Activated CD4-positive, alpha-beta T cell treated with anti-CD3 and anti-CD28 coated beads, Interleukin-2, Interleukin-6, amounts not matched to agents 100 ng/mL and 50 ng/mL, durations not matched to agents 16 hours and 8 hours (primary cell): Measurements from ENCODE around the gene FBN3.
"Not testable (repeated sequence)": the region's sequence is repeated elsewhere in the genome, so short reads cannot be mapped to it uniquely, and the experiment has no call there.

Experiments
- DNase-seq: peaks from one replicate; pipeline ENCODE4 v3.0.0-alpha.2; 2020

FBN3 gene

GRCh38 chr19:8149261-8150094 is at the start of gene FBN3:
Gene FBN3, minus strand, starts transcription at chr19:8149592. Its CDS starts 2,112 bp downstream, at chr19:8147480.
- DNase-seq, result no peak

DNA sequence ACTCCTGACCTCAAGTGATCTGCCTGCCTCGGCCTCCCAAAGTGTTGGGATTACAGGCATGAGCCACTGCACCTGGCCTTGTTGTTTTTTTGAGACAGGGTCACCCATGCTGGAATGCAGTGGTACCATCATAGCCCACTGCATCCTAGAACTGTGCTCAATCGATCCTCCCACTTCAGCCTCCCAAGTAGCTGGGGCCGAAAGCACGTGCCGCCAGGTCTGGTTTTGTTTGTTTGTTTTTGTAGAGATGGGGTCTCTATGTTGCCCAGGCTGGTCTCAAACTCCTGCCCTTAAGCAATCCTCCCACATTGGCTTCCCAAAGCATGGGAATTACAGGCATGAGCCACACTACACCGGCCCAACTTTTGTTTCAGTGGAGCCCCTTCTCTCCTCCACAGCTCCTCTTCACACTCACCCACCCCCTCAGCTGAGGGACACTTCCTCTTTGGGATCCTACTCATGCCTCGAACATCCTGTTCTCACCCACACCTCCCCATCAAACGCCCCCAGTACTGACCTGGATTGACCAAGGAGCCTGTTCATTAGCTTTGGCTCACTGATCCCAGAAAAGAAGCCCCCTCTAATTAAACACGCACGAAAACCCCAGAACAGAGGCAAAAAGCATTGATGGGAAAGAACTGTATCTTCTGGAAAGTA is 47.0 kb upstream of the FBN3 start:
- DNase-seq, result no peak

DNA sequence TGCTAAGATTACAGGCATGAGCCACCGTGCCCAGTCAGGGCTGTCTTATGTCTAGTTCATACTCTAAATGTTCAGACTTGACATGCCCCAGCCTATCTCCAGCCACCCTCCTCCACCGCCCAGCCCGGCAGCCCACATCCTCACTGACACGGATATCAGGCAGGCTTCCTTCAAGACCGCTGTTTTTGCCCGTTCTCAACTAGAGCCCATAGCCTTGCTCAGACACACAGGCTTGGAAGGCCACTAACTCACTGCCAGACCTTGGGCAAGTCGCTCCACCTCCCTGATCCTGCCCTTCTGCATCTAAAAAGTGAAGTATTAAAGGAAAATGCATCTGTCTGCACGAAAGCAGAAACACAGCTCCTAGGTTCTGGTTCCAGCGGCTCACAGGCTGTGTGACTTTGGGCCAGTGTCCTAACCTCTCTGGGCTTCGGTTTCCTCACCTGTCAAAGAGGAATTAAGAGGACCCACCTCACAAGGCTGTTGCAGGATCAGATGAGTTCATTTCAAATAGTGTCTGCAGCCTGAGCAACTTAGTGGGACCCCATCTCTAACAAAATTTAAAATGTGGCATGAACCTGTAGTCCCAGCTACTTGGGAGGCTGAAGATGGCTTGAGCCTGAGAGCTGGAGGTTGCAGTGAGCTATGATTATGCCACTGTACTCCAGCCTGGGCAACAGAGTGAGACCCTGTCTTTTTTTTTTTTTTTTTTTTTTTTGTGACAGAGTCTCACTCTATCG is 45.3 kb upstream of the FBN3 start:
- DNase-seq, result peak; percentile 59

DNA sequence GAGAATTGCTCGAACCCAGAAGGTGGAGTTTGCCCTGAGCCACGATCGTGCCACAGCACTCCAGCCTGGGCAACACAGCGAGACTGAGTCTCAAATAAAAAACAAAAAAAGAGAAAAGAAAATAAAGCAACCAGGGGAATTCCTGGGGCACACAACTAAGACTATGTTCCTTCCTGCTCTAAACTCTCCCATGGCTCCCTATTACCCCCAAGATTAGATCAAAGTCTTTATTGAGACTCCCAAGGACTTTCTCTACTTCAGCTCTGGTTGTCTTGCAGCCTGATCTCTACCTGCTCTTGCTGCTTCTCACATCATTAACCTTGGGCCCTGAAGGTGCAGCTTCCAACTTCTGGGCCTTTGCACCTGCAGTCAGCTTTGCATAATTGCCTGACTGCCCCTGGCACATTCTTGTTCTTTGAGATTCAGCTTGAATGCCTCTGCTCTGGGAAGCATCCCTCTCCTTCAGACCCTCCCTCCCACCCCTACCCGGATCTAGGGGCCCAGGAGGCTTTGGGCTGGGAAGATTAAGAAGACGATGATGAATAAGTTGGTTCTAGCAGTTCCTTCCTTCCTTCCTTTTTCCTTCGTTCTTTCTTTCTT is 42.9 kb upstream of the FBN3 start:
- no peak for DNase-seq

DNA sequence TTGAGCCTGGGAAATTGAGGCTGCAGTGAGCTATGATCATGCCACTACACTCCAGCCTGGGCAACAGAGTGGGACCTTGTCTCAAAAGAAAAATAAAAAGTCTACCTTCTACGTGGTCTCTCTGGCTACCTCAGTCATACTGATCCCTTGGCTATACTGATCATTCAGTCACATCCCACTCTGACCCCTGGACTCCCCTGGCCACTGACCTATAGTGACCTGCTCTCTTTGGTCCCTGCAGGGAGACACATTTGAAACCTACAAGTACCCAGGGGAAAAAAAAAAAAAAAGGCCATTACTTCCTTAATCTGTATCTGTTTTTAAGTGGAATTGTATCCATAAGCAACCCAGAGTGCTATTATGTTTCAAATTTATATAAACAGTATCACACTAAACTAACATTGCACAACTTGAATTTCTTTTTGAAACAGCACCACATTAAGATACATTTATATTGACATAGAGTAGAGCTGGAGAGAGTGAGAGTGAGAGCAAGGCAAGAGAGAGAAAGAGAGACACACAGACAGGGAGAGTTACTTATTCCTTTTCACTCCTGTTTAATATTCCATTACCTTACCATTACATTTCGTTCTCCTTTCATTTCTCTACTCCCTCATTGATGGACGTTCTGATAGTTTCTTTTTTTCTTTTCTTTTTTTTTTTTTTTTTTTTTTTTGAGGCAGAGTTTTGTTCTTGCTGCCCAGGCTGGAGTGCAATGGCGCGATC is 36.1 kb upstream of the FBN3 start:
- DNase-seq, result no peak

- DNase-seq, result no peak
These were observed 34.9 kb upstream of the FBN3 start for GRCh38 chr19:8184274-8184673.

- no peak for DNase-seq
These were observed 30.6 kb upstream of the FBN3 start for GRCh38 chr19:8180018-8180417.

DNA sequence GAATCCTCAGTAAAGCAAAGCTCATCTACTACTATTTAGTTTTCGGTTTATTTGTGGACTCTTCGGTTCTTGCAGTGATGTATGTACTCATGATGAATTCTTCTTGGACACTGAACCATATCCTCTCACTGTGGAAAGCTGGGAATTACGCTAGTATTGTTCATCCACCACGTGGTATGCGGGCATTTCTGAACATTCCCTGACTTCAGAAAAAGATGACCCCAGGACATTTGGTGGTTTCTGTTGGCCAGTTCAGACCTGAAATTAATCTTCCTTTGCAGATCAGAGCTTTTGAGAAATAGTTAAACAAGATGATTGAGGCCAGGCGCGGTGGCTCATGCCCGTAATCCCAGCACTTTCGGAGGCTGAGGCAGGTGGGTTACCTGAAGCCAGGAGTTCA is 25.3 kb upstream of the FBN3 start:
- no peak for DNase-seq

DNA sequence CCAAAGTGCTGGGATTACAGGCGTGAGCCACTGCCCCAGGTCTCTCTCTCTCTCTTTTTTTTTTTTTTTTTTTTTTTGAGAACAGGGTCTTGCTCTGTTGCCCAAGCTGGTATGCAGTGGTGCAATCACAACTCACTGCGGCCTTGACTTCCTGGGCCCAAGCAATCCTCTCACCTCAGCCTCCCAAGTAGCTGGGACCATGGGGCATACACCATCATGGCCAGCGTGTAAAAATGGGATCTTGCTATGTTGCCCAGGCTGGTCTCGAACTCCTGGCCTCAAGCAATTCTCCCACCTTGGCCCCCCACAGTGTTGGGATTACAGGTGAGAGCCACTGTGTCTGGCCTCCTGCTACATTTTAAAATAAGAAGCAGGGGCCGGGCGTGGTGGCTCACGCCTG is 19.1 kb upstream of the FBN3 start:
- DNase-seq, result no peak

- no peak for DNase-seq
These were observed 18.6 kb upstream of the FBN3 start for GRCh38 chr19:8167985-8168384.

- DNase-seq, result no peak
These were observed 14.4 kb upstream of the FBN3 start for GRCh38 chr19:8163759-8164158.

DNA sequence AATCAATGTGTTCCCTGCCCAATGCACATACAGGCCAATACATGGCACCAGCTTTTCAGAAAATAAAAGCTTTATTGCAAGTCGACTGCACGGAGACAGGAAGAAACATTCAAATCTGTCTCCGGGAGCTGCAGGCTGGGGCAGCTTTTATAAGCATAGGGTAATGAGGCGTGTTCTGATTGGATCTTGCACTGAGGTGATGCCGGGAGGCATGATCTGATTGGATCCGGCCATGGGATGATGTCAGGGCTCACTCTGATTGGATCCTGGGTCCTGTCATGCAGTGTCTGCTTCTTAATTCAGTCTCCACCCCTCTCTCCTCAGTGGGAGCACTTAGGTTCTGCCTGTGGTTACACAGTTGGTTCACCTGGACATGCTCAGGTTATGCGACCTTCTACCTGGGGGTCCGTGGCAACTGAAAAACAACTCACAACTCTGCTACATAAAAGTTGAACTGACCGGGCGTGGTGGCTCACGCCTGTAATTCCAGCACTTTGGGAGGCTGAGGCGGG is 11.8 kb upstream of the FBN3 start:
- peak; percentile 42 for DNase-seq

- not testable (repeated sequence) for DNase-seq
These were observed 9.9 kb upstream of the FBN3 start for GRCh38 chr19:8159322-8159721.

- peak; percentile 80 for DNase-seq
These were observed 9.2 kb upstream of the FBN3 start for GRCh38 chr19:8158411-8159074.

- no peak for DNase-seq
These were observed 5.9 kb upstream of the FBN3 start for GRCh38 chr19:8155318-8155717.

GRCh38 chr19:8154014-8154413 is 4.6 kb upstream of the FBN3 start:
- DNase-seq, result peak; percentile 33

DNA sequence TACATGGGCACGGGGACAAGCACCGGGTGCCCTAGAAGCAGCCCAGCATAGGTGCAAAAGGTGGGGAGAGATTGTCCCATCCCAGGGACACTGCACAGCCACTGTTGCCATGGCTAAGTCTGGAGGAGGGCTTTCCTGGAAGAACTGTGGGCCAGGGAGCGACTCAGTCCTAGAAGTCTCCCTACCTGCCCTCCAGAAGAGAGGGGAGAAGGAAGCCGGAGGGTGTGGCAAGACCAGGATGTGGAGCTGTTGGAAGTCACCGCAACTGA is 2.3 kb upstream of the FBN3 start:
- DNase-seq, result no peak

DNA sequence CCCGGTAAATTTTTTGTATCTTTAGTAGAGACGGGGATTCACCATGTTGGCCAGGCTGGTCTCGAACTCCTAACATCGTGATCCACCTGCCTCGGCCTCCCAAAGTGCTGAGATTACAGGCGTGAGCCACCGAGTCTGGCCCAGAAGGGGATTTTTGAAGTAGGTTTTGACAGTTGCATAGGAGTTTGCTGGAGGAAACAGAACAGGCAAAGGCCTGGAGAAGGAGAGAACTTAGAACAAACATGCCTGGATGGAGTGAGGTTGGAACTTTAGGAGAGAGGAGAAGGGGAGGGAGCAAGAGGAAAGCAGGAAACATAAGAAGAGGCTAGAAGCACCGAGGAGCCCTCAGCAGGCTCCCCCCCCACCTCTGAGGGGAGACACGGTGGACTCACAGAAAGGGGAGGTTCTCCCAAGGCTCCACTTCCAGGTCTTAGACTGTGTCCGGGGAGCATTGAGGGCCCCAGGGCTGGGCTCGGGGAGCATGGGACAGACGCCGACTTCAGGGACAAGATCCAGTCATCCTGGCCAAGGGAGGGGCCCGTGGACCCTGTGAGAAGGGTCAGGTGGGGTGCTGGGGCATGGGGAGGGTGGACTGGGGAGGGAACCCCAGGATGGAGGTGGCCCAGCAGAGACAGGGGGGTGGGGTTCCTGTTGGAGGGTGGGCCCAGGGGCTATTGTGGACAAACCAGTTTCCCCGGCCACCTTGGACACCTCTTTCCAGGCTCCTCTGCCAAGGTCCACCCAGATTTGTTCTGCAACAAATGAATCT is 1.8 kb upstream of the FBN3 start:
- DNase-seq, result no peak

GRCh38 chr19:8150178-8150865 is 930 bp upstream of the FBN3 start:
- no peak for DNase-seq

DNA sequence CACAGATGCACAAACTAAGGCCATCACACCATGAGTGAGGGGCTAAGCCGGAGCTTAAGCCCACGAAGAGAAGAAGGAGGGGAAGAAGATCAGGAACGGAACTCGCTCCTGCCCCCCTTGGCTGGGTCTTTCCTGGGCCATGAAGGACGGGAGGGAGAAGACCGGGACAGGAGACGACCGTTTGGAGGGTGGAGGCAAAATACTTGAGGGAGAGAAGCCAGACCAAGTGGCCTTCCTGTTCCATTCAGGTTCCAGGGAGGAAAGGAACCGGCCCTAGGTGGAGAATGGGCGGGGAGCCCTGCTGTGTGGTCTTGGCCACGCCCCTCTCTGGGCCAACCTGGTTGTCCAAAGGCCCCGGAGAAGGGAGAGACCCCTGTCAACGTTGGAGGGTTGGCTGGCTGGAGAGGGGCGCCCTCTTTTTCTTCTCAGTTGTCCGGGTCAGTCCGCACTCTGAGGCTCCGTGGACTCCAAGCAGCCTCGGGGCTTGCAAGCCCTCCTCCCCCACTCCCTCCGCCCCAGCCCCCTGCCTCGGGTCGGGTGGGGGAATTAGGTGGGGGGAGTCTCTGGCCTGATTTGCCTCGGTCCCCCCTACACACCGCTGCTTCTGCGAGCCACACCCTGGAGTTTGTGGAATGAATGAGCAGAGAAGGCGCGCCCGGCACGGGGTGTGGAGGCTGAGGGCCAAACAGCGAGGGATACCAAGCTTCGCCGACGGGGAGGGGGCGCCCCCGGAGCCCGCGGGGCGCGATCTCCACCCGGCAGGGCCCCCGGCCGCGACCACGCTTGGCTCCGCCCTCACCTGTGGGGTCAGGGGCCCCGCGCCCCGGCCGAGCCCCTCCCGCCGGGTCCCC is 757 bp downstream of the FBN3 start:
- DNase-seq, result no peak
